ENCODE data around the gene NTMT1.
"Not testable (repeated sequence)": the region's sequence is repeated elsewhere in the genome, so short reads cannot be mapped to it uniquely, and the experiment has no call there.

NTMT1 gene

DNA sequence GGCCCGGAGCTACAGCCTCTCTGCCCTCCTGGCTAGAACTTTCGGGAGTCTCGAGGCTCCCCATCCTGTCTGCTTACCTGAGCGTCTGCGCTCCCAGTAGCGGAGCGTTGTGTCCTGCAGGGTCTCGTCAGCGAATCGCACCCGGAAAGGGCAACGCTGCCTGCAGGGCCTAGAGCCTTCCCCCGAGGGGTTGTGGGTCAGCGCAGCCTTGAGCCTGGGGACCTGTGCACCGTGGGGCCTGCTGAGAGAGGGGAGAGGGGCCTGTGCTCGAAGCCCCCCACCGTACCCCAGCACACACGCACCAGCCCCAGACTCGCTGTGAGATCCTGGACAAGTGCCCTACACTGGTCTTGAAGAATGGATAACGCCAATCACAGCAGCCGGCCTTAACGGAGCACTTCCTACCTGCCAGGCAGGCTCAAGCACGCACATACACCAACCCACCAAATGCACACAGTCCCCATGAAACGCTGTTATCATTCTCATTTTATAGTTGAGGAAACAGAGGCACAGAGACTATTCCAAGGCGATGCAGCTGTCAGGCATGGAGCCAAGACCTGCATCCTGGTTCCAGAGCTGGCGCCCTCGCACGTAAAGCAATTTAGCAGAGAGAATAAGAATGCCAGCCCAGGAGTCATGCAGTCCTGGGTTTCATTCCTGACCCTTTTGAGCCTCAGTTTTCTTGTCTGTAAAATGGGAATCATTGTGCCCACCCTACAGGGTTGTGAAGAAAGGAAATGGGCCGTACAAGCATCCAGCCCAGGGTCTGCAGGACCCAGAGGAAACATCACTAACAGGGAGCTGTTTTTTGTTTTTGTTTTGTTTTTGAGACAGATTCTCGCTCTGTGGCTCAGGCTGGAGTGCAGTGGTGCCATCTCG is 10.3 kb upstream of the NTMT1 start:
- DNase-seq, result no peak

DNA sequence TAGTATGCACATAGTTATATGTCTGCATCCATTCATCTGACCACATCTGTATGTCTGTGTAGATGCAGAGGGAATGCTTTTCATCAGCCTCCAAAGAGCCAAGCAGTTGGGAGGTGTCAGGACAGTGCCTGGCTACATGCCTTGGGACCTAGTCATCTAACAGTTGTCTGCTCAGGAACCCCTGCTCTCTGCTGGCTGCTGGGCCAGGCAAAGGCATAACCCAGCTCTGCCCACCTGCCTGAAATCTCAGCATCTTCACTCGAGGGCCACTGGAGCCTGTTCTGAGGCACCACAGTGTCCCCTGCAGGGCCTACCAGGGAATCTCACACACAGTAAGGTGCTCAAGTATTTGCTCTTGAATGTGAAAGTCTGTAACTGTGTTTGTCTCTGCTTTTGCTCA is 8.8 kb upstream of the NTMT1 start:
- DNase-seq, result no peak

DNA sequence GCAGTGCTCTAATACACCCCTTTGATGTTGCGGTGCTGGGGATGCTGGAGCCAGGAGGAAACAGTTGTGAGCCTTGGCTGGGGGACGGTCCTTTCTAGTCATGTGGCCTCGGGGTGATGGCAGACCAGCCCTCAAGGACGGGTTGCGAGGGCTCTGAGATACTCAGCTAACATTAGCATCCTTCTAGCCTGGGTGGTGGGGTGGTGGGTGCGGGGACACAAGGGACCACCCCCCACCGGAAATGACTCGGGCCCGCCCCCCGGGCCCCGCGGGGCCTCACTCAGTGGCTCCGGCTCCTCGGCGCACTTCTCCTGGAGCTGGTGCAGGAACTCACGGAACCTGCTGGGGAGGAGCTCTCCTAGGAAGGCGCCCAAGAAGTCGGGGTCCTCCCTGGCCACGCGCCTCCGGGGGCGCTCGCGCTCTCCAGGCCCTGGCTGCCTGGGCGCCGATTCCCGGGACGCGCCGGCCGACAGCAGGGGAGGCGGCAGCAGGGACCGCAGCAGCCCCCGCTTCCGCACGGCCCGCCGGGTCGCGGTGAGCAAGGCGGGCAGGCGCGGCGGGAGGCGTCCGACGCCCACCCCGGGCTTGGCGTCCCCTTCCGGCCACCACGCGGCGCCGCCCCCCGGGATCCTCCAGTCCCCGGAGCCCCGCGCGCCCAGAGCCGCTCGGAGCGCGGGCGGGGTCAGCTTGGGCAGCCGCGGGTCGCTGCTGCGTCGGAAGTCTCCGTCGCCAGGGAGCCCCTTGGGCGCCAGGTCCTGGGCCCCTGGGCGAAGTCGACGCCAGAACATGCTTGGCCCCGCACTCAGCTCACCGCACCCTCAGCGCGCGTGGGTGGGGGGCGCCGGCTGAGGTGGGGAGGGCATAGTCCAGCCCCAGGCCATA is 5.9 kb upstream of the NTMT1 start:
- DNase-seq, result no peak

DNA sequence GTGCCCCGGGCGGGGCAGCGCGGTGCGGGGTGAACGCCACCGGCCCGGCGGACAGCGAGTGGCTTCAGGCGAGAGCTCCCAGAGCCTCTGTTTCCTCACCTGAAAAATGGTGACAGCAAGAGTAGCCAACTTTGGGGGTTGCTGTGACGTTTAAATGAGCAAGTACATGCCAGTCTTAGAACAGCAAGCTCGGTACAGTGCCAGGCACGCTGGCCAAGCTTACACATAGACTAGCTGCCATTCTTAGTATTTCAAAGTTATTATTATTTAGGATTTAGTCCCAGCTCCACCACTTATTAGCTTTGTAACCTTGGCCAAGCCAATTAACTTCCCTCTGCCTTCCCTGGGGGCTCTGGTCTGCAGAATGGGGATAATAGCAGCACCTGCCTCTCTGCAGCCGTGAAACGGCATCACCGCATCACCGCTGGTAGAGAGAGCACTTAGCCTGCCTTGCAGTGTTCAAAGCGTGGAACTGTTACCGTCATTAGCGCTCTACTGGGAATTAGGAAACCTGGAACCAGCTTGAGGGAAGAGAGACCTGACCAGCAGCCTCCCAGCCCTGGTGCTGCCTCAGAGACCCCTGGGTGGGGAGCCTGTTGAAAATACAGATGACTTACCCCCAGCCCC is 5.2 kb upstream of the NTMT1 start, which contains the start of gene C9orf50:
Gene C9orf50, minus strand, starts transcription at position 433 of the 627 bp plus-strand sequence. CDS start 527 bp downstream, outside the sequence.
- no peak for DNase-seq

DNA sequence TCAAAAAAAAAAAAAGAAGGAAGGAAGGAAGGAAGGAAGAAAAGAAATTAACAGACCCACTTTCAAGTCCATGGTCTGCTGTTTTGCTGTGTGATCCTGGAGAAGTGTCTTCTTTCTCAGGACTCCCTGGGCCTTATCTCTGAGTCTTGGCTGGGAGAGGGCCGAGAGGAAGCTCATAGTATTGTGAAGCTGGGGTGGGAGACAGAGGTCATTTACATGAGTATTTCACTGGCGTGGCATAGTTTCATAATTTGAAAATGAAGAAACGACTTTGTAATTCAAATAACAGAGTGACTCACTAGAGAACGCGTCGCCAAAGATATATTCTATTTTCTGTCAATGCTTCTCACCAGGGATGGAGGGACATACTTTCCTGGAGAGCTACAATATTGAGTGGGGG is 2.6 kb upstream of the NTMT1 start:
- DNase-seq, result no peak

DNA sequence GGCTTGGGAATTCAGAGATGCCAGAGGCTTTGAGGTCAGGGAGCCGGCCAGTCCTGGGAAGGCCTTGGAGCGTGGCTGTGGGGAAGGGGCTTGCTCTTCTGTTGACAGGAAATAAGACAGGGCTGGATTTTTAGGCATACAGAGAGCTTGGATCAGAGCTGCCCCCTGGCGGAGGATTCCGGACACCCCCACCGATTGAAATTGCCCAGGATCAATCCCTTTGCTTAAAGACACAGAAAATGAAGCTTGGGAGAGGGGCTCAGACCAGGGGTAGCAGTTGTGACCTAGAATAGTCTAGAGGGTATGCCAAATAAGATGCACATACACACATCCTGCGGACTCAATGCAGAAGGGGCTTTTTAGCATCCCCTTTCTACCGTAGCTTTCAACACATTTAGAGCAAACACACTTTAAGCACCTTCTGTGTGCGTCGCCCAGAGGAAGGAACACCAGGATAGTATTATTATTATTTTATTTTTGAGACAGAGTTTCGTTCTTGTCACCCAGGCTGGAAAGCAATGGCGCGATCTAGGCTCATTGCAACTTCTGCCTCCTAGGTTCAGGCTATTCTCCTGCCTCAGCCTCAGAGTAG is 1.7 kb upstream of the NTMT1 start:
- no peak for DNase-seq

DNA sequence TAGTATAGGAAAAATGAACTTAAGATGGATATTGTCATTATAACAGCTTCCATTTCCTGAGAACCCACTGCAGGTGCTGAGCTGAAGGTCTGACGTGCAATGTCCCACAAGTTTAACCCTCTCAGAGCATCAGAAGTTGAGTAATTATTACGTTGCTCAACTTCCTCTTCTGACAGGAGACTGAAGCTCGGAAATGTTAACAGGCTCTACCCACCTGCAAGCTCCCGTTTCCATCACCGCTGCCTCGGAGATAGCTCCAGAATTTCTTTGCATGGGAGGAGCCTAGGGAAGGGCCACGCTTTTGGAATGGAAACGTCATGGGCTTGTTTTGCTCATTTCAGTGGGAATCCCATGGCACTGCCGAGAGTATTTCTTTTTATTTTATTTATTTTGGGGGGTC is 1.0 kb upstream of the NTMT1 start:
- DNase-seq, result no peak

DNA sequence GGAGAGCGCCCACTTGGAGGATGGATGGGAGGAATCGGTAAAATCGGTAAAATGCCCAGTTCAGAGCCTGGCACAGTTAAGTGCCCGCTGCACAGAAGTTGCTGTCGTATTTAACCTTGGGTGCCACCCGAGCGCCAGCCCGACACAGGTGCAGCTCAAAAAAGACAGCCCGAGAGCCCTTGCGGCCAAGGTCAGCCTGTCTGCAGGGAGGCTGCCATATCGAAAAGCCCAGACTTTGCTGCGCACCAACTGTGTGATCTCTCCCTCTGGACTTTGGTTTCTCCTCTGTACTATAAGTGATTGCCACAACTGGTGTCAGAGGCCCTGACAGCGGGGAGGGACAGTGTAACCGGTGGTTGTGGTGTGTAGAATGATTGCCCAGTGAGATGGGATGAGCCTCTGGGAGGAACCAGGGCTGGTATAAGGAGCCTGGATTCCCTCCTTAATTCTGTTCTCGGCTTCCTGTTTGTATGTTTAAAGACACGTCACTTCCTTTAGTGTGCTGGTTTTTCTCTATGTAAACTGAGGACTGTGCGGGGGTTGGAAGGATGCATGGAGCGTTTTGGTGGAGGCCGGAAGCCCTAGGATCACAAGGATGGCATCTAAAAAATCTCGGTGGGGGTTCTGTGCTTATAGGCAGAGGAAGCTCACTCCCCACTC is 792 bp downstream of the NTMT1 start:
- DNase-seq, result no peak

DNA sequence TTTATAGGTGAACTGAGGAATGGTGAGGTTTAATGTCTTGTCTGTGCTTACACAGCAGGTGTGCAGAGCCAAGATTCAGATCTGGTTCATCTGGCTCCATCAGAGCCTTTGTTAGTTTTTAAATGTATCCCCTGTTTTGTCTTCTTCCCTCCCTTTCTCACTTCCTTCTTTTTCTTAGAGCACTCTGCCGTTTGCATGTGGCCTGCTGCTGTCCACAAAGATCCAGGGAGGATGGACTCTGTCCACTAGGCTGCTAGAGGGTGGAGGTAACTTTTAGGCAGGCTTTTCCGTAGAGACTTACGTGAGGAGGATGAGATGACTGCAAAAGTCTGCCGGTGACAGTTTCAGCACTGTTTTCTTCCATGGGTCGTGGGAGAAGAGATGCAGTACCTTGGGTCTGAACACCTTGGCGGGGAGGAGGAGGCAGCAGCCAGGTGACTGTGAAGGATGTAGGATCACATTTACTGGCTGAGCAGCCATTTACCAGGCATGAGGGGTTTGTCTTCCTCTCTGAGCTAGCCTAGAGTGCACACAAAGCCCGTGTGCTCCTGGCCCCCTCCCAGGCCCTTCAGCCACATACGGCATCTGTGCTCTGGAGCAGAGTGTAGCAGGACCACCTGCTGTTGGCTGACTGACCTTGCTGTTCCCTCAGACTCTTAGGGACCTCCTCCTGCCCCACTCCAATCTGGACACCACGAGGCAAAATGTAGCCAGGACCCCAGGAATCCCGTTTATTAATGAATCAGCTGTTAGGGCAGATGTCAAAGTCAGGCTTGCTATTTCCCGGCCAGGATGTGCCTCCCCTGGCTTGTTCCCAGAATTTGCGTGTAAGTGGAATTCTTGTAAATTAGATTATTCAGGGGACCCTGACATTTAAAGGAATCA is 1.8 kb downstream of the NTMT1 start:
- no peak for DNase-seq

DNA sequence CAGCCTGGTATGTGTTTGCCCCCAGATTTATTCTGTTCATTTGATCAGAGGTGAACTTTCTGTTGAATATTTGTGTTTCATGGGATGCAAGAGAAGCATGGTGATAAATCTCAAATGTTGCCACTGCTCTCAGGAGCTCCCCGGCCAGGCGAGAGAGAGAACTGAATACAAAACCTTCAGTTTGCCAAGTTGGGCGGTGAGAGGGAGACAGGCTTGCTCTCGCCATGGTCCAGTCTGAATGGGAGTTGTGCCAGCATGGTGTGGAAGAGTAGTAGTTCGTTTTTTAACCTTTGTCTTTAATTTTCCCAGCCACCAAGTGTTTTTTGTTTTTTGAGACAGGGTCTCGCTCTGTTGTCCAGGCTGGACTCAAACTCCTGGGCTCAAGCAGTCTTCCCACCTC is 2.7 kb downstream of the NTMT1 start:
- no peak for DNase-seq

DNA sequence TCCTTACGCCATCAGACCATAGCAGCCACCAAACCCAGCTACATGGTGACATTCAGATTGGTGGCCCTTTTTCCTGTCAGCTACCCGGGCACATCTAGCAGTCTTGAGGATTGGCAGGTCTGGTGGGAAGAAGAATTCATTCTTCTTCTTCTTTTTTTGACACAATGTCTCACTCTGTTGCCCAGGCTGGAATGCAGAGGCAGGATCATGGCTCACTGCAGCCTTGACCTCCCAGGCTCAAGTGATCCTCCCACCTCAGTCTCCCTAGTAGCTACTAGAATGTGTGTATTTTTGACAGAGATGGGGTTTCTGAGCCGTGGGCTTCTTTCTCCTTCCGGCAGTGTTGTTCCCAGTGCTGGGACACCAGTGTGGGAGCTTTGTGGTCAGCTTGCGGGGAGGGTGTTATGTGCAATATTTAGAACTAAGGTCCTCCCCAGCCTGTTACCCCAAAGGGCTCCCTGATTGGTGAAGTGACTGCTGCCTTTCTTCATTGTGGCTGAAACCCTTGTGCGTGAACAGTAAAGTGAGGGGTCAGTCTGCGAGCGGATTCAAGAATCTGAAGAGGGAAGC is 3.4 kb downstream of the NTMT1 start:
- DNase-seq, result no peak

DNA sequence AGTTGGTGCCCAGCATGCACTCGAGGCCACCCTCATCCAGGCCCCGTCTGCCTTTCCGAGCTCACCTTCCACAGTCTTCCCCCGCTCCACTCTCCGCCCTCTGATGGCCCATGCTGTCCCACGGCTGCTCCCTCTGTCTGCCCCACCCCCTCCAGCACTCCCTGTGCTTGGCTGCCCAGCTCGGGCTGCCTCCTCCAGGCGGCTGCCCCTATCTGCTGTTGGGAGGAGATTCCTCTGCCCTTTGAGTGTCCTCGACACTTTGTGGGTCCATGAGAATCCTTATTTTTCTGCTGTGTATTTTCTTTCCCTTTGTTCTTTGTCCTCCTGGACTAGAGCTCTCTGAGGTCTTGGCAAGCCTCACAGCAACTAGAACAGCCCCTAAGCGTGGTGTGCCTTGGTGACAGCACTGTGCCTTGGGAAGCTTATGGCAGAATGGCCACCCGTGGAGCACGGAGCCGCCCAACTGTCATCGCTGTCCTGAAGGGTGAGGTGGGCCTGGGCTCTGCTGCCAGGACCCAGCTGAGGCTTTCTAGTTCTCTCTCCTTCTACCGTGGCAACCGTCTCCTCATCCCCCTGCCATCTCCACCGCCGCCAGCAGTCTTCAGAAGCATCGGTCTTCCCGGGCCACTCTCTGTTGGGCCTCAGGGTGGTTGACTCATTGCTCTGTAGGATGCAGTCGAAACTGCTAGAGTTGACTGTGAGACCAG is 5.2 kb downstream of the NTMT1 start:
- no peak for DNase-seq

DNA sequence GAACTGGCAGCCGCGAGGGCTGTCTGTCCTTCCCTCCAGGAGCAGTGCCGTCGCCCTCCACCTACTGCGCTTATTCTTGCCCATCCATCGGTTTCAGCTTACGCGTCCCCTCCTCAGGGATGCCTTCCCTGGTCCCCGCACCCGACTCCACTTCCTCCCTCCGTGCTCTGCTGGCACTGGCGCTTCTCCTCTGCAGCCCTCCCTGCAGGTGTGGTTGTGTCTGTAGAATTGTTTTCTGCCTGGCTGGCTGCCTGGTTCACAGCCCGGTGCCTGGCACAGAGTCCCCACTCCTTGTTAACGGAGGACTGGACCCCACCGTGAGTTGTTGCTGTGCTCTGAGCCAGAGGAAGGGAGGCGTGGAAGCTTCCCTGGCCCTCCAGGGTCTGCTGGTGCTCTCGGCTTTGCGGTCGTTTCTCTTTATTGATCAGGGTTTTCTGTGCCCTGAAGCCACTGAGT is 5.7 kb downstream of the NTMT1 start:
- no peak for DNase-seq

DNA sequence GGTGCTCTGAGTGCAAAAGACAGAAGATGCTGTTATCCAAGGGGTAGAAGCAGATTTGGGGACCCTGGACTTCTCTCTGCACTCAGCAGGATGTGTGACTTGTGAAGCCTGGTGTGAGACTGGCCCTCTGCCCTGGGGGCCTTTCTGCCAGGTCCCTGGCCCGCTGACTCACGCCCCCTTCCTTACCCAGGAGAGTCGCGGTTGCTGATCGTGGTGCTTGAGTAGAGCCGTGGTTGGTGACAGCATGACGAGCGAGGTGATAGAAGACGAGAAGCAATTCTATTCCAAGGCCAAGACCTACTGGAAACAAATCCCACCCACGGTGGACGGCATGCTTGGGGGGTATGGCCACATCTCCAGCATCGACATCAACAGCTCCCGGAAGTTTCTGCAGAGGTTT is 6.5 kb downstream of the NTMT1 start:
- DNase-seq, result no peak

DNA sequence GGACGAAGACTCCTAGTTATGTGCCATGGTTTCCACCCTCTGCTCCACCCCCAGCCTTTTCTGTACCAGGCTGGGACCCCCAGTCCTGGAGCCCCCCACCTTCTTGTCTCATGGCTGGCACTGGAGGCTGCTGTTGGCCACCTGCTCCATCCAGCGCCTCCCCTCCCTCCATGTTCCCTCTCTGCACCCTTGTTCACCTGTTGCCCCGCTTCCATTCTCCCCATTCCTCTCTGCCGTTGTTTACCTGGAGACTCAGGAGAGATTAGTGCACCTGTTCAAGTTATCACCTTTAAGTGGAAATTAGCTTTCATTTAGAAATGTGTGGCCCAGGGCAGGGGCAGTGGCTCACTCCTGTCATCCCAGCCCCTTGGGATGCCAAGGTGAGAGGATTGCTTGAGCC is 7.2 kb downstream of the NTMT1 start:
- no peak for DNase-seq

DNA sequence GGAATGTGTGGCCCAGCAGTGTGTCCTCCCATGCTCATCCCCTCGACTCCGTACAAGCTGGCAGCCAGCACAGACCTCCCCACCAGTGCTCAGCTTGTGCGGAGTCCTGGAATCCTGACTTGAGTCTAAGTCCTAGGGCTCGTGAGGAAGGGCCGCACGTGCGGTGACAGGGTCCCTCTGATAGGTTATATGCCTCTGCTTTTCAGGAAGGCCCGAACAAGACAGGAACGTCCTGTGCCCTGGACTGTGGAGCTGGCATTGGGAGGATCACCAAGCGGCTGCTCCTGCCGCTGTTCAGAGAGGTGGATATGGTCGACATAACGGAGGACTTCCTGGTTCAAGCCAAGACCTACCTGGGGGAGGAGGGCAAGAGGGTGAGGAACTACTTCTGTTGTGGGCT is 7.9 kb downstream of the NTMT1 start:
- DNase-seq, result no peak

DNA sequence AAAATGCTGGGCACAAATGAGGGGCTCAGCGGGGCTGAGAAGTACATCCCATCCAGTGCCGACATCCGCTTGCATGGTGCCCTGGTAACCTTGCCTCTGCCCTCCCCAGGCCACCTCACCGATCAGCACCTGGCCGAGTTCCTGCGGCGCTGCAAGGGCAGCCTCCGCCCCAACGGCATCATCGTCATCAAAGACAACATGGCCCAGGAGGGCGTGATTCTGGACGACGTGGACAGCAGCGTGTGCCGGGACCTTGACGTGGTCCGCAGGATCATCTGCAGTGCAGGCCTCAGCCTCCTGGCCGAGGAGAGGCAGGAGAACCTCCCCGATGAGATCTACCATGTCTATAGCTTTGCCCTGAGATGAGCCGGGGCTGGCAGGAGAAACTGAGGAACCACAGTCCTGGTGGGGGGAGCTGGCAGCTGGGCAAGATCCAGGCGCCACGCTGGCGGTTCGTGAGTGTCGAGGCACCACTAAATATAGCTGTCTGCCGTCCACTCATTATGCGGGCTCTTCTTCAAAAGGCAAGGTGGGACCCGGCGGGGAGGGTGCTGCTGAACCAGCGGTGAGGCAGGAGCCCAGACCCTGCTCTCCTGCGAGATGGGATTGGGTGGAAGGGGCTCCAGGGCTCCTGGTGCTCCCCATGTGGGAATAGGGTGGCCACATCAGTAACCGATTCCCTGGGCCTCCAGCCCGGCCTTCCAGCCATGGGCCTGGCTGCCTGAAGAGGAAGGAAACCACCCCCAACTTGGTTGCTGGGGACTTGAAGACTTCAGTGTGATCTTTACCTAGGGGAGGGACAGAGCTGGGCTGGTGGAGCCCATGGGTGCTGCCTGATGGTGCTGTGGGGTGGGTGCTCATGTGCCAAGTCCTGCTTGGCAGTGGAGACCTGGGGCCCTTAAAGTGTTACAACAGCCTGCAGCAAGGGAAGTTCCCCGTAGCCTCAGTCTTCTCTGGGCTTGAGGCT is 9.4 kb downstream of the NTMT1 start:
- no peak for DNase-seq

DNA sequence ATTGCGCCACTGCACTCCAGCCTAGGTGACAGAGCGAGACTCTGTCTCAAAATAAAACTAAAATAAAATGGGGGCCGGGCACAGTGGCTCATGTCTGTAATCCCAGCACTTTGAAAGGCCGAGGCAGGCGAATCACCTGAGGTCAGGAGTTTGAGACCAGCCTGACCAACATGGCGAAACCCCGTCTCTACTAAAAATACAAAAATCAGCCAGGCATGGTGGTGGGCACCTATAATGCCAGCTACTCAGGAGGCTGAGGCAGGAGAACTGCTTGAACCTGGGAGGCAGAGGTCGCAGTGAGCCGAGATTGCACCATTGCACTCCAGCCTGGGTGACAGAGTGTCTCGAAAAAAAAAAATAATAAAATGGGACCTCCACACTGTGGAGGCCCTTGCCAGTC is 10.4 kb downstream of the NTMT1 start:
- not testable (repeated sequence) for DNase-seq

DNA sequence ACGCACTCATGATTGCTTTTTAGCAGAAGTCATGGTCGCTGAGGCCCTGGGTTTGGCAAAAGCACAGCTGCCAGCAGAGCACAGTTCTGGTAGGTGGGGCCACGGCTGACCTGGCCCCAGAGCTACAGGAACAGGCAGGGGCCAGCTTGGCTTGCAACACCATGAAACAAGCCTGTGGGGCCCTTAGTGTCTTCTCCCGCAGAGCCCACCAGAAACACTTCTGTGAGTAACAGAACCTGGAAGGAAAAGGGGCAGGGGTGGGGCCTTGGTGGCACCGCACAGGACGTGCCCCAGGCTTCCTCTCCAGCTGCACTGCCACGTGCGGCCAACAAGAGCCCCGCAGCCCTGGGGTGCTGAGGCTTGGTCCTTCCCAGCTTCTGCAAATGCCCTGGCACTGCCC is 11.1 kb downstream of the NTMT1 start:
- DNase-seq, result no peak

Data from NCI-H2029 treated with DMSO at 0.1 percent for 48 hours (cell line).